ENCODE results near the gene CTTNBP2NL. TPM values are rescaled to one million over a fixed set of nuclear protein-coding genes. Genes with fewer than 3 reads are reported as not detected.

CTTNBP2NL gene
- total RNA-seq, 4 donors from 2014 or later: 15.5 to 37.0 (median 24.6) TPM

DNA sequence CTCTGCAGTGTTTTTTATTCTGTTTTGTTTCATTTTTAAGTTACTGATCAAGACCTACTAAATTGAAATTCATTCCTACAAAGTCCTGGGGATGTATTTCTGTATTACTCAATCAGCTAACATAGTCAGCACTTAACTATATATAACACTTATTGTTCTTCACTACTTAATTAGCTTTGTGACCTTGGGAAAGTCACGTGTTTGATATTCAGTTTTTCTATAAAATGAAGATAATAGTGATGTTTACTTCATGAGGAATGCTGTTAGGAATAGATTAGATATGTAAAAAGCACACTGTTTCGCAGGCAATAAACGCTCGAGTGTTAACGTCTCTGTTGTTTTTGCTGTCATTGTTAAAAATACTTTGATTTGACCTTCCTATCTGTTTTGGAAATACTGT is 44.6 kb downstream of the CTTNBP2NL start:
- no peak overlapping the region for H3K4me3 ChIP-seq

DNA sequence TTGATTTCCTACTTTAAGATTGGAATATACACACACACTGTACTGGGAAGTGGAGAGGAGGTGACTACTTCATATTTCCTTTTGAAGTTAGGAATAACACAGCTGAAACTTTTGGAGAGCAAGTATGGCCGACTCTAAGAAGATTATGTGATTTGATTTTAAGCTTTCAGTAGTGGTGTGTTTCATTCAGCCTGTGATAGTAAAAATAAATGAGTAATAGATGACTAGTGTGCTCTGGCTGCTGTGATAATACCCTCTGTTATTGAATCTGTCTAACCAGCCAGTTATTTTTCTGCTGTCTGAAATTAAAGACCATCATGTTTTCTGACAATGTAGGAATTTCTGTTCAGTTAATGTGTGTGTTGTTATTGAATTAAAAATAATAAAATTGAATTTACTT is 48.3 kb downstream of the CTTNBP2NL start:
- Histone ChIP-seq H3K36me3 (peaks cover 0 to 2% of the 10 kb centered on the region in 2 donors), H3K4me3 (no peak overlapping the region), H3K27me3 (no peaks in the 10 kb centered on the region), H3K27ac (peak overlapping the region in 3 of 4 donors; percentile 1 to 77 (median 52)), H3K9me3 (no peaks in the 10 kb centered on the region), H3K4me1 (peaks cover 8 to 70% (median 10%) of the 10 kb centered on the region in 3 donors)
- no peak for ATAC-seq
- 17 to 25% methylated on average over 1 of the region's 1 CpG for WGBS, 2 donors (ENCODE audit: low coverage in 1 of 2)
- TF ChIP-seq, protein P1, sequence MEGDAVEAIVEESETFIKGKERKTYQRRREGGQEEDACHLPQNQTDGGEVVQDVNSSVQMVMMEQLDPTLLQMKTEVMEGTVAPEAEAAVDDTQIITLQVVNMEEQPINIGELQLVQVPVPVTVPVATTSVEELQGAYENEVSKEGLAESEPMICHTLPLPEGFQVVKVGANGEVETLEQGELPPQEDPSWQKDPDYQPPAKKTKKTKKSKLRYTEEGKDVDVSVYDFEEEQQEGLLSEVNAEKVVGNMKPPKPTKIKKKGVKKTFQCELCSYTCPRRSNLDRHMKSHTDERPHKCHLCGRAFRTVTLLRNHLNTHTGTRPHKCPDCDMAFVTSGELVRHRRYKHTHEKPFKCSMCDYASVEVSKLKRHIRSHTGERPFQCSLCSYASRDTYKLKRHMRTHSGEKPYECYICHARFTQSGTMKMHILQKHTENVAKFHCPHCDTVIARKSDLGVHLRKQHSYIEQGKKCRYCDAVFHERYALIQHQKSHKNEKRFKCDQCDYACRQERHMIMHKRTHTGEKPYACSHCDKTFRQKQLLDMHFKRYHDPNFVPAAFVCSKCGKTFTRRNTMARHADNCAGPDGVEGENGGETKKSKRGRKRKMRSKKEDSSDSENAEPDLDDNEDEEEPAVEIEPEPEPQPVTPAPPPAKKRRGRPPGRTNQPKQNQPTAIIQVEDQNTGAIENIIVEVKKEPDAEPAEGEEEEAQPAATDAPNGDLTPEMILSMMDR (IDR thresholded peaks at IDR 0.05): no peak
- TF ChIP-seq POLR2A (IDR thresholded peaks at IDR 0.05) (no peak), POLR2AphosphoS5 (IDR thresholded peaks at IDR 0.05) (no peak), EP300 (IDR thresholded peaks at IDR 0.05) (no peak)

More for the DNA sequence above, 44.6 kb downstream of the CTTNBP2NL start:
- peak overlapping the region in 2 of 4 donors; percentile 56 to 72 for H3K27ac ChIP-seq
- H3K36me3 ChIP-seq: no peaks in the 10 kb centered on the region
- no peaks in the 10 kb centered on the region for H3K9me3 ChIP-seq
- no peak for TF ChIP-seq EP300 (IDR thresholded peaks at IDR 0.05)
- no peak for TF ChIP-seq POLR2A (IDR thresholded peaks at IDR 0.05)
- TF ChIP-seq, protein P1 (IDR thresholded peaks at IDR 0.05): no peak
- TF ChIP-seq POLR2AphosphoS5 (IDR thresholded peaks at IDR 0.05): no peak
- peaks cover 6 to 69% (median 12%) of the 10 kb centered on the region in 3 donors for H3K4me1 ChIP-seq
- no peak for ATAC-seq
- H3K27me3 ChIP-seq: no peaks in the 10 kb centered on the region
- 91 to 93% methylated on average over 4 to 5 of the region's 5 CpGs for WGBS, 2 donors (ENCODE audit: low coverage in 1 of 2)

GRCh38 chr1:112445596-112445995 is 49.6 kb downstream of the CTTNBP2NL start:
- Histone ChIP-seq H3K9me3 (no peaks in the 10 kb centered on the region), H3K36me3 (peaks cover 0 to 4% of the 10 kb centered on the region in 2 donors), H3K27me3 (no peaks in the 10 kb centered on the region), H3K27ac (peak overlapping the region; percentile 18 to 58 (median 40)), H3K4me1 (peaks cover 8 to 77% (median 9%) of the 10 kb centered on the region in 3 donors), H3K4me3 (no peak overlapping the region)
- 10 to 65% methylated on average over 1 of the region's 1 CpG for WGBS, 2 donors (ENCODE audit: low coverage in 1 of 2)
- no peak for ATAC-seq
- TF ChIP-seq, protein P1 (IDR thresholded peaks at IDR 0.05): no peak
- no peak for TF ChIP-seq POLR2A (IDR thresholded peaks at IDR 0.05)
- no peak for TF ChIP-seq POLR2AphosphoS5 (IDR thresholded peaks at IDR 0.05)
- no peak for TF ChIP-seq EP300 (IDR thresholded peaks at IDR 0.05)

- peak overlapping the region; percentile 31 to 58 (median 38) for H3K27ac ChIP-seq
- peaks cover 0 to 4% of the 10 kb centered on the region in 2 donors for H3K36me3 ChIP-seq
- H3K27me3 ChIP-seq: no peaks in the 10 kb centered on the region
- no peak for ATAC-seq
- H3K4me1 ChIP-seq: peaks cover 8 to 85% (median 9%) of the 10 kb centered on the region in 3 donors
- 57 to 83% methylated on average over 1 of the region's 1 CpG for WGBS, 2 donors (ENCODE audit: low coverage in 1 of 2)
- H3K9me3 ChIP-seq: no peaks in the 10 kb centered on the region
- TF ChIP-seq, protein P1 (IDR thresholded peaks at IDR 0.05): no peak
- TF ChIP-seq POLR2AphosphoS5 (IDR thresholded peaks at IDR 0.05) (no peak), EP300 (IDR thresholded peaks at IDR 0.05) (no peak), POLR2A (IDR thresholded peaks at IDR 0.05) (no peak)
- H3K4me3 ChIP-seq: no peak overlapping the region
Observed at GRCh38 chr1:112446411-112446810, 50.4 kb downstream of the CTTNBP2NL start.

- peaks cover 8 to 72% (median 9%) of the 10 kb centered on the region in 3 donors for H3K4me1 ChIP-seq
- 36 to 77% methylated on average over 7 to 8 of the region's 8 CpGs for WGBS, 2 donors (ENCODE audit: low coverage in 1 of 2)
- TF ChIP-seq POLR2A (IDR thresholded peaks at IDR 0.05): no peak
- no peak for TF ChIP-seq POLR2AphosphoS5 (IDR thresholded peaks at IDR 0.05)
- no peak for TF ChIP-seq EP300 (IDR thresholded peaks at IDR 0.05)
- TF ChIP-seq, protein P1 (IDR thresholded peaks at IDR 0.05): no peak
- H3K27ac ChIP-seq: peak overlapping the region; percentile 18 to 57 (median 43)
- H3K27me3 ChIP-seq: no peaks in the 10 kb centered on the region
- H3K36me3 ChIP-seq: peaks cover 0 to 10% of the 10 kb centered on the region in 2 donors
- ATAC-seq: no peak
- no peak overlapping the region for H3K4me3 ChIP-seq
- no peaks in the 10 kb centered on the region for H3K9me3 ChIP-seq
Observed at GRCh38 chr1:112448904-112449629, 53.1 kb downstream of the CTTNBP2NL start.

All from gastroesophageal sphincter (tissue), 4 donors.